Mesothelial cell of epicardium (in vitro differentiated cells): ENCODE measurements around the gene AGBL4. TPM values are rescaled to one million over a fixed set of nuclear protein-coding genes. Genes with fewer than 3 reads are reported as not detected.

Source experiments
- DNase-seq, 2 experiments: peaks; one replicate each; pipeline ENCODE4 v3.0.0; 2021; ENCODE audit warnings: low spot score in 2 of 2; ENCODE audit not compliant: unreplicated experiment in 2 of 2
- H3K27ac Mint-ChIP-seq: 2 replicates; pipeline ENCODE4 v1.8.0; 2021; ENCODE audit warnings: mixed read lengths
- H3K27me3 Mint-ChIP-seq: 2 replicates; pipeline ENCODE4 v1.8.0; 2021; ENCODE audit warnings: low read depth, mixed read lengths
- H3K36me3 Mint-ChIP-seq: 2 replicates; pipeline ENCODE4 v1.8.0; 2021; ENCODE audit warnings: mixed read lengths
- H3K4me1 Mint-ChIP-seq: 2 replicates; pipeline ENCODE4 v1.8.0; 2021; ENCODE audit warnings: mixed read lengths
- H3K4me3 Mint-ChIP-seq: 2 replicates; pipeline ENCODE4 v1.8.0; 2021; ENCODE audit warnings: mild to moderate bottlenecking, moderate library complexity, mixed read lengths
- H3K9me3 Mint-ChIP-seq: 2 replicates; pipeline ENCODE4 v1.8.0; 2021; ENCODE audit warnings: mixed read lengths
- total RNA-seq: library from RNA; stranded (reverse); gene quantifications from 3 replicates; pipeline ENCODE4 v1.2.1, GENCODE V29; 2021
- TF ChIP-seq, protein P1 (sequence below): fragments of 200-600 bp; sonication (generic); IDR thresholded peaks from one replicate; pipeline ENCODE4 v1.5.0; 2021; ENCODE audit warnings: antibody characterized with exemption; ENCODE audit not compliant: unreplicated experiment

The AGBL4 gene
- total RNA-seq, 1 donor from 2014 or later = 0.42 TPM

DNA sequence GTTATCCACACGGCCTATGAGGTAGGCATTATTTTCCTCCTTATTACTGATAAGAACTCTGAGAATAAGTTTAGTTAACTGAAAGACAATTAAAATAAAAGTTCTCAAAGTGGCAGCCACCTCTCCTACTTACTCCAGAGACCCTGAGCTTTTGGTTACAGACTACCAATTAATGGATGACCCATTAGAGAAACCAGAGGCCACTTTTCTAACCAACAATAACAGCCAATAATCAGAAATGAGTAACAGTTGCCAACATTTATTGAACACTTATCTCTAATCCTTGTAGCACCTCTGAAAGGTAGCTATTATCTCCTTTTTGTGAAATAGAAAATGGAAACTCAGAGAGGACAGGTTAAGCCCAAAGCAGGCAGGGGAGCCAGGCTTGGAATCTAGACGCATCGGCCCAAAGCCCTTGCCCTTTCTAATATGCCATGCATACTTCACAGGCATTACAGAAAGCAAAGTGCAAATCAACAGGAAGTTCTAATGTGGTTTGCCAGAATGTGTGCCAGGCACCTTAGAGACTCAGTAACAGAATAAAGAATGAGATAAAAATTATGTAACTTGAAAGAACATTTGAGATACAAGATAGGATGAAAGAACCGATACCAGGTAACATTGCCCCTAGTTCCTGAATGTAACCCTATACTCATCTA, 1297.1 kb downstream of the AGBL4 start:
- no peaks in the 10 kb centered on the region for H3K9me3 Mint-ChIP-seq
- no peaks in the 10 kb centered on the region for H3K4me1 Mint-ChIP-seq

DNA sequence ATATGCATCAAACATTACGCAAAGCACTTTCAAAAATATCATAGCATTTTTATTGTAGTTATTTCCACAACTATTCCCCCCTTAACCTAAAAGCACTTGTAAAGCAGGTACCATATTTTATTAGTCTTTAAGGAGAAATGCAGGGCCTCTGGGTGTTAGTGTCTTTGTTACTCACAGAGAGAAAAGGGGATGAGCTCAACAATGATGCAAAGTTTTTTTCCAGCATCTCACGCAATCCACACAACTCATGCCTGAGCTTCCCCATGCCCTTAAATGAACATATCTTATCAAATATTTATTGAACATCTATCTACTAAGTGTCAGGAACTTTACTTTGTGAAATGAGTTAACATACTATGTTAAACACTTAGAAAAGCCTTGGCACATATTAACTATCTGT, 1297.6 kb downstream of the AGBL4 start:
- Mint-ChIP-seq H3K27ac (no peak overlapping the region), H3K4me3 (no peak overlapping the region), H3K27me3 (no peaks in the 10 kb centered on the region), H3K4me1 (no peaks in the 10 kb centered on the region), H3K9me3 (no peaks in the 10 kb centered on the region), H3K36me3 (peaks cover 7% of the 10 kb centered on the region)
- no peak for DNase-seq
- TF ChIP-seq, protein P1, sequence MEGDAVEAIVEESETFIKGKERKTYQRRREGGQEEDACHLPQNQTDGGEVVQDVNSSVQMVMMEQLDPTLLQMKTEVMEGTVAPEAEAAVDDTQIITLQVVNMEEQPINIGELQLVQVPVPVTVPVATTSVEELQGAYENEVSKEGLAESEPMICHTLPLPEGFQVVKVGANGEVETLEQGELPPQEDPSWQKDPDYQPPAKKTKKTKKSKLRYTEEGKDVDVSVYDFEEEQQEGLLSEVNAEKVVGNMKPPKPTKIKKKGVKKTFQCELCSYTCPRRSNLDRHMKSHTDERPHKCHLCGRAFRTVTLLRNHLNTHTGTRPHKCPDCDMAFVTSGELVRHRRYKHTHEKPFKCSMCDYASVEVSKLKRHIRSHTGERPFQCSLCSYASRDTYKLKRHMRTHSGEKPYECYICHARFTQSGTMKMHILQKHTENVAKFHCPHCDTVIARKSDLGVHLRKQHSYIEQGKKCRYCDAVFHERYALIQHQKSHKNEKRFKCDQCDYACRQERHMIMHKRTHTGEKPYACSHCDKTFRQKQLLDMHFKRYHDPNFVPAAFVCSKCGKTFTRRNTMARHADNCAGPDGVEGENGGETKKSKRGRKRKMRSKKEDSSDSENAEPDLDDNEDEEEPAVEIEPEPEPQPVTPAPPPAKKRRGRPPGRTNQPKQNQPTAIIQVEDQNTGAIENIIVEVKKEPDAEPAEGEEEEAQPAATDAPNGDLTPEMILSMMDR = no peak

More for the DNA sequence above, 1297.1 kb downstream of the AGBL4 start:
- TF ChIP-seq, protein P1 = no peak
- no peaks in the 10 kb centered on the region for H3K27me3 Mint-ChIP-seq
- no peak overlapping the region for H3K4me3 Mint-ChIP-seq
- DNase-seq = no peak
- peaks cover 7% of the 10 kb centered on the region for H3K36me3 Mint-ChIP-seq
- no peak overlapping the region for H3K27ac Mint-ChIP-seq

DNA sequence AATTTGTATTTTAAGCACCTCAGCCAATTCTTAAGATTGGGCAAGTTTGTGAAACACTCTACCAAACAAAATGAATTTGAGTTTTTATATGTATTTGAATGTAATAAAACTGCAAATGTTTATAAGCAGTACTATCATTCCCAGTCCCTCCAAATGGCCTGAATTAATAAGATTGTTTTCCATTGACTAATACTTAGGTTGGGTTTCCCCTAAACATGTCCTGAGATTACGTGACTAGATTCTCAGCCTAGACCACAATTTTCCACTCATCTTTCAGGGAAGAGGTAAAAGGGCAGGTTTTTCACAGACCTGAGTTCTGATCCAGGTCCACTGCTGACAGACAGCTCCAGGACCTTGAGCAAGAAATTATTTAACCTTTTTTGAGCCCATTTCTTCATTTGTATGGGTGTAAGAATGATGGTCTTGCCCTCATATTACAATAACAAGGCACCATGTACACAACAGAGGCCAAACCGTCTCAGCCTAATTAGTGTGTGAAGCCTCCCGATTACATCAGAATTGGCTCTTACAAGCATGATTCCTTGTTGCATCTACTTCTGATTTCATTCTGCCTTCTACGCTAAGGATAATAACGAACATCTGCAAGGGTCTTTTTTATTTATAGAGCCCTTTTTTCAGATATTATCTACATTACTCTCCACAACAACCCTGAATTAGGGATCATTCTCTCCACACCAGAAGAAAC, 1298.3 kb downstream of the AGBL4 start:
- no peak overlapping the region for H3K4me3 Mint-ChIP-seq
- no peak for DNase-seq
- H3K36me3 Mint-ChIP-seq = peaks cover 7% of the 10 kb centered on the region
- H3K9me3 Mint-ChIP-seq = no peaks in the 10 kb centered on the region
- TF ChIP-seq, protein P1 = no peak
- no peak overlapping the region for H3K27ac Mint-ChIP-seq
- no peaks in the 10 kb centered on the region for H3K27me3 Mint-ChIP-seq
- H3K4me1 Mint-ChIP-seq = no peaks in the 10 kb centered on the region

DNA sequence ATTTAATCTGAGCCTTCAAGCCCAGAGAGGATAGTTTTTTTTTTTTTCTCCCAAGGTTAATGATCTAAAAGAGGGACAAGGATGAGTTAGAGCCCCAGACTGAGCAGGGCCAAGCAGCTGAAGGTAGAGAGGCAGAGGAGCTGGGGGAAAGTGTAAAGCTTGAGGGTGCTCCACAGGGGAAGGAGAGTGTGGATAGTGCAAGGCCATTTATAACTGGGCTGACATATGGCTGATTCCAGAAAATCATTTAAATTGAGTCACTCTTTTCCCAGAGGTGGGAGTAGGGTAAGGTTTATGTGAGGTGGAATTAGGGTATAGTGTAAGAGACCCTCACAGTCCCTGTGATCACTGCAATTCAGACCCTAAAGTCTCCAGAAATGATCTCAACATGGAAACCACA, 1302.8 kb downstream of the AGBL4 start:
- H3K9me3 Mint-ChIP-seq = no peaks in the 10 kb centered on the region
- H3K27me3 Mint-ChIP-seq = no peaks in the 10 kb centered on the region
- H3K36me3 Mint-ChIP-seq = no peaks in the 10 kb centered on the region
- H3K4me1 Mint-ChIP-seq = no peaks in the 10 kb centered on the region
- TF ChIP-seq, protein P1 = no peak
- no peak for DNase-seq
- no peak overlapping the region for H3K27ac Mint-ChIP-seq
- H3K4me3 Mint-ChIP-seq = no peak overlapping the region

DNA sequence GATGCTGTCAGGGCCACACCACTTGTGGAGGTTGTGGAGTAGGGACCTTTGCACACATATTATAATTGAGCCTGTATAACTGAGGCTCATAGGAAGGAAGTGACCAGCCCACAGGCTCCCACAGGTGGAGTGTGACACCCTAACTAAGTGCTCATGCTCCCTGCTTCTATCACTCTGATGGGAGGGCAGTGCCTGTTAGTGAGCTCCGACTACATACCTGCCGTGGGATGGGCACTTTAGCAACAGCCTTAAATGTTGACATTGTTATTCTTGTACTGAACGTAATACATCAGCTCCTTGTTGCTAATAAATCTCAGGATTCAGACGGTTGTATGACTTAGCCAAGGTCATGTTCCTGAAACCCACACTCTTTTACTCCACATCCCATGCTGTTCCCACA, 1305.0 kb downstream of the AGBL4 start:
- DNase-seq = no peak
- TF ChIP-seq, protein P1 = no peak
- Mint-ChIP-seq H3K4me1 (no peaks in the 10 kb centered on the region), H3K27me3 (peaks cover 4% of the 10 kb centered on the region), H3K4me3 (no peak overlapping the region), H3K36me3 (no peaks in the 10 kb centered on the region), H3K27ac (no peak overlapping the region), H3K9me3 (no peaks in the 10 kb centered on the region)
